CD4-positive, alpha-beta T cell treated with Interleukin-6 at 100 ng/mL for 8 hours (primary cell): ENCODE data around the gene PPFIBP2.

Experiments
- DNase-seq: peaks from one replicate; pipeline ENCODE4 v3.0.0-alpha.2; 2020; ENCODE audit warnings: mixed read lengths, low spot score

Gene PPFIBP2

GRCh38 chr11:7527029-7527428, 13.2 kb downstream of the PPFIBP2 start:
- peak; percentile 73 for DNase-seq

GRCh38 chr11:7528514-7529049, 14.8 kb downstream of the PPFIBP2 start:
- DNase-seq, result no peak

GRCh38 chr11:7530013-7530640, 16.3 kb downstream of the PPFIBP2 start:
- no peak for DNase-seq

GRCh38 chr11:7531011-7531410, 17.2 kb downstream of the PPFIBP2 start:
- no peak for DNase-seq

GRCh38 chr11:7532405-7533145, 18.8 kb downstream of the PPFIBP2 start:
- DNase-seq, result no peak

GRCh38 chr11:7533199-7534041, 19.6 kb downstream of the PPFIBP2 start:
- no peak for DNase-seq

GRCh38 chr11:7534042-7534378, 20.2 kb downstream of the PPFIBP2 start:
- no peak for DNase-seq

GRCh38 chr11:7536100-7536499, 22.3 kb downstream of the PPFIBP2 start:
- DNase-seq, result no peak

- DNase-seq, result no peak
These were observed 23.5 kb downstream of the PPFIBP2 start for GRCh38 chr11:7537265-7537664.

GRCh38 chr11:7538031-7538430, 24.2 kb downstream of the PPFIBP2 start:
- DNase-seq, result peak; percentile 20

- DNase-seq, result no peak
These were observed 25.0 kb downstream of the PPFIBP2 start for GRCh38 chr11:7538466-7539454.

- no peak for DNase-seq
These were observed 27.2 kb downstream of the PPFIBP2 start for GRCh38 chr11:7540830-7541555.

- no peak for DNase-seq
These were observed 29.5 kb downstream of the PPFIBP2 start for GRCh38 chr11:7543302-7543701.

- DNase-seq, result no peak
These were observed 30.2 kb downstream of the PPFIBP2 start for GRCh38 chr11:7544021-7544420.

- DNase-seq, result no peak
These were observed 31.8 kb downstream of the PPFIBP2 start for GRCh38 chr11:7545611-7546010.

- no peak for DNase-seq
These were observed 32.6 kb downstream of the PPFIBP2 start for GRCh38 chr11:7546324-7546791.

- no peak for DNase-seq
These were observed 33.9 kb downstream of the PPFIBP2 start for GRCh38 chr11:7547687-7548086.

- DNase-seq, result peak; percentile 15
These were observed 35.0 kb downstream of the PPFIBP2 start for GRCh38 chr11:7548659-7549274.

GRCh38 chr11:7549681-7550080, 35.9 kb downstream of the PPFIBP2 start:
- no peak for DNase-seq

GRCh38 chr11:7551571-7551970, 37.8 kb downstream of the PPFIBP2 start:
- DNase-seq, result no peak
